ENCODE data around the gene ATG13. TPM values are rescaled to one million over a fixed set of nuclear protein-coding genes. Genes with fewer than 3 reads are reported as not detected.

ATG13 gene
- total RNA-seq, 1 experiment from 2014 or later = 75.1 TPM

- H3K9me3 Mint-ChIP-seq (ENCODE audit: unreplicated experiment) = no peaks in the 10 kb centered on the region
- no peak overlapping the region for H3K27ac Mint-ChIP-seq (ENCODE audit: low read depth, unreplicated experiment)
- POLR2A ChIA-PET = interaction anchor here (0.8 to 4.6 kb wide), 2 partner anchors 10 to 46 kb away, joined by 5 to 14 read pairs; no protein-coding TSS in a partner anchor
- no peaks in the 10 kb centered on the region for H3K4me1 Mint-ChIP-seq (ENCODE audit: insufficient read depth, unreplicated experiment)
- H3K36me3 Mint-ChIP-seq (ENCODE audit: insufficient read depth, unreplicated experiment) = peaks cover 83% of the 10 kb centered on the region
- no peaks in the 10 kb centered on the region for H3K27me3 Mint-ChIP-seq (ENCODE audit: insufficient read depth, unreplicated experiment)
- TF ChIP-seq CTCF (IDR thresholded peaks at IDR 0.05; ENCODE audit: unreplicated experiment) = no peak
- CTCF ChIA-PET = interaction anchor here (0.6 kb wide), 1 partner anchor 135 kb away, joined by 3 read pairs; no protein-coding TSS in a partner anchor
- intact Hi-C loops (cut with micrococcal nuclease) = no loop called here
- H3K4me3 Mint-ChIP-seq (ENCODE audit: unreplicated experiment) = no peak overlapping the region
- no TSS peak for BruUV-seq (replicated peaks)
- no peak for DNase-seq (ENCODE audit: unreplicated experiment)
Observed at GRCh38 chr11:46664612-46665011, 47.3 kb downstream of the ATG13 start.

GRCh38 chr11:46665356-46665755 is 48.0 kb downstream of the ATG13 start:
- ChIA-PET CTCF (interaction anchor here (0.6 kb wide), 1 partner anchor 136 kb away, joined by 3 read pairs; no protein-coding TSS in a partner anchor), POLR2A (interaction anchor here (0.7 to 4.6 kb wide), 3 partner anchors 9 to 47 kb away, joined by 5 to 14 read pairs (median 5); no protein-coding TSS in a partner anchor)
- TF ChIP-seq CTCF (IDR thresholded peaks at IDR 0.05; ENCODE audit: unreplicated experiment) = no peak
- H3K27me3 Mint-ChIP-seq (ENCODE audit: insufficient read depth, unreplicated experiment) = no peaks in the 10 kb centered on the region
- no TSS peak for BruUV-seq (replicated peaks)
- no peaks in the 10 kb centered on the region for H3K4me1 Mint-ChIP-seq (ENCODE audit: insufficient read depth, unreplicated experiment)
- no peak overlapping the region for H3K4me3 Mint-ChIP-seq (ENCODE audit: unreplicated experiment)
- H3K36me3 Mint-ChIP-seq (ENCODE audit: insufficient read depth, unreplicated experiment) = peaks cover 83% of the 10 kb centered on the region
- DNase-seq (ENCODE audit: unreplicated experiment) = no peak
- intact Hi-C loops (cut with micrococcal nuclease) = no loop called here
- no peak overlapping the region for H3K27ac Mint-ChIP-seq (ENCODE audit: low read depth, unreplicated experiment)
- no peaks in the 10 kb centered on the region for H3K9me3 Mint-ChIP-seq (ENCODE audit: unreplicated experiment)

DNA sequence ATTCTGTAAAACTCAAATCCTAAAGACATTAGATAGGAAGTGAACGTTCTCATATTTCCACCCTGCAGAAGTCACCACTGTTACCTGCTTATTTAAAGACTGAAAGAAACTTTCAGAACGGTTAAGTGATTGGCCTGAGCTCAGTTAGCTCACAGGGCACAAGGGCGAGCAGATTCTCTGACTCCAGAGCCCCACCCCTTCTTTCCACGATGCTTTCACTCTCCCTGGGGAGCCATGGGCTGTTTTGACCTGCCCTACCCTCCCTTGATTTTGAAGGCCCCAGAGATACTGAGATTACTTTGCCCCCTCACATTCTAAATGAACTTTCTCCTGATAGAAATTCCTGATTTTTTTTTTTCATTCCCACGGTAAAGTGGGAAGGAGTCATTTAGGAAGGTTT is 49.2 kb downstream of the ATG13 start:
- peaks cover 83% of the 10 kb centered on the region for H3K36me3 Mint-ChIP-seq (ENCODE audit: insufficient read depth, unreplicated experiment)
- no TSS peak for BruUV-seq (replicated peaks)
- ChIA-PET POLR2A (interaction anchor here (1.5 to 4.6 kb wide), 2 partner anchors 8 to 49 kb away, joined by 4 to 14 read pairs; partner anchors contain the start of genes ATG13 and HARBI1), CTCF (no interaction called here)
- intact Hi-C loops (cut with micrococcal nuclease) = no loop called here
- no peaks in the 10 kb centered on the region for H3K4me1 Mint-ChIP-seq (ENCODE audit: insufficient read depth, unreplicated experiment)
- no peak overlapping the region for H3K27ac Mint-ChIP-seq (ENCODE audit: low read depth, unreplicated experiment)
- H3K27me3 Mint-ChIP-seq (ENCODE audit: insufficient read depth, unreplicated experiment) = no peaks in the 10 kb centered on the region
- H3K4me3 Mint-ChIP-seq (ENCODE audit: unreplicated experiment) = no peak overlapping the region
- H3K9me3 Mint-ChIP-seq (ENCODE audit: unreplicated experiment) = no peaks in the 10 kb centered on the region
- TF ChIP-seq CTCF (IDR thresholded peaks at IDR 0.05; ENCODE audit: unreplicated experiment) = no peak
- DNase-seq (ENCODE audit: unreplicated experiment) = no peak

GRCh38 chr11:46667043-46667481 is 49.7 kb downstream of the ATG13 start:
- TF ChIP-seq CTCF (IDR thresholded peaks at IDR 0.05; ENCODE audit: unreplicated experiment) = no peak
- no peak overlapping the region for H3K27ac Mint-ChIP-seq (ENCODE audit: low read depth, unreplicated experiment)
- intact Hi-C loops (cut with micrococcal nuclease) = no loop called here
- ChIA-PET CTCF (interaction anchor here (0.6 kb wide), 1 partner anchor 322 kb away, joined by 3 read pairs; no protein-coding TSS in a partner anchor), POLR2A (interaction anchor here (0.6 to 4.6 kb wide), 3 partner anchors 7 to 100 kb away, joined by 3 to 14 read pairs (median 4); partner anchors contain the start of genes ATG13 and HARBI1)
- H3K9me3 Mint-ChIP-seq (ENCODE audit: unreplicated experiment) = no peaks in the 10 kb centered on the region
- no TSS peak for BruUV-seq (replicated peaks)
- H3K27me3 Mint-ChIP-seq (ENCODE audit: insufficient read depth, unreplicated experiment) = no peaks in the 10 kb centered on the region
- DNase-seq (ENCODE audit: unreplicated experiment) = no peak
- H3K36me3 Mint-ChIP-seq (ENCODE audit: insufficient read depth, unreplicated experiment) = peaks cover 83% of the 10 kb centered on the region
- H3K4me1 Mint-ChIP-seq (ENCODE audit: insufficient read depth, unreplicated experiment) = no peaks in the 10 kb centered on the region
- no peak overlapping the region for H3K4me3 Mint-ChIP-seq (ENCODE audit: unreplicated experiment)
